Skeletal muscle satellite cell (primary cell): ENCODE data around the gene PCLO.
"Not testable (repeated sequence)": the region's sequence is repeated elsewhere in the genome, so short reads cannot be mapped to it uniquely, and the experiment has no call there.

Experiments
- H3K27me3 ChIP-seq: 2 replicates; pipeline ENCODE4 v1.7.0; 2013; ENCODE audit warnings: low read length; ENCODE audit not compliant: control insufficient read depth, insufficient read depth
- H3K36me3 ChIP-seq: 2 replicates; pipeline ENCODE4 v1.7.0; 2013; ENCODE audit warnings: mild to moderate bottlenecking, control low read depth, low read length; ENCODE audit not compliant: insufficient read depth
- H3K4me1 ChIP-seq: 2 replicates; pipeline ENCODE4 v1.7.0; 2013; ENCODE audit warnings: low read length; ENCODE audit not compliant: control insufficient read depth, insufficient read depth
- H3K4me2 ChIP-seq: 2 replicates; pipeline ENCODE4 v1.7.0; 2013; ENCODE audit warnings: mild to moderate bottlenecking, low read length
- H3K4me3 ChIP-seq: 2 replicates; pipeline ENCODE4 v1.7.0; 2013; ENCODE audit warnings: low read length
- H3K9ac ChIP-seq: 2 replicates; pipeline ENCODE4 v1.7.0; 2013; ENCODE audit warnings: mild to moderate bottlenecking, low read depth, low read length, moderate library complexity
- H3K9me3 ChIP-seq: replicated peaks from 2 replicates; pipeline ENCODE4 v1.7.0; 2013; ENCODE audit warnings: mild to moderate bottlenecking, control low read depth, low read length

The PCLO gene

DNA sequence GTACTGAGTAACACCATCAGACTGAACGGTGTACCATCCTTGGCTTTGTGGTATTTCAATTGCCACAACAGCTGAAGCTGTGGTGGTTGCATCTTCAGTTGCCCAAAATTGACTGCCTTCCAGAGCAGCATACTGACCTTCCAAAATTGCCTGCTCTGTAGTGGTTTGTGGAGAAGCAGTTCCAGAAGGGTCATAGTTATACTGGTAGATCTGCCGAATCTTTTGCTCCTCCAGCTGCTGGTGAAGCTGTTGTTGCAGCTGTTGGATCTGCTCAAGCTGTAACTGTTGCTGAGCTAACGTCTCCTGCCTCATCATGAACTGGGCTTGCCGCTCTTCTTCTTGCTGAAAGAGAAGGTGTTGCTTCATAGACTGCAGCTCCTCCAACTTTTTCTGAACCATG lies 212.2 kb downstream of the PCLO start:
- H3K4me1 ChIP-seq: no peaks in the 10 kb centered on the region
- H3K4me3 ChIP-seq: no peak overlapping the region
- no peak overlapping the region for H3K9ac ChIP-seq
- no peaks in the 10 kb centered on the region for H3K36me3 ChIP-seq
- H3K9me3 ChIP-seq: no peaks in the 10 kb centered on the region
- no peak overlapping the region for H3K4me2 ChIP-seq
- H3K27me3 ChIP-seq: no peaks in the 10 kb centered on the region

DNA sequence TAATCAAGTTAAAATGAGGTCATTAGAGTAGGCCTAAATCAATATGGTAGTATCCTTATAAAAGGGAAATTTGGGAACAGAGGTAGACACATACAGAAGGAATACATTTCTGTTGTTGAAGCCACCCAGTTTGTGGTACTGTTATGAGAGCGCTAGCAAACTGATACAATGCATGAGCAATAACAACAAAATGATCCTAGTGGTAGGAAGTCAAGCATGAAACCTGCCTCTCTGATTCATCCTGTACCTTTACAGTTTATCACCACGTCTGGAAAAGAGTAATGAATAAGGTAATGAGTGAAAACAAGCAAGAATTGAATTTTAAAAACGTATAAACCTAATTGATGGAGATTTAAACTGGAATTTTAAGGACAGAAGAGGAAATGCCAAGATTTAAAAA lies 217.2 kb downstream of the PCLO start:
- Histone ChIP-seq H3K9ac (no peak overlapping the region), H3K4me3 (no peak overlapping the region), H3K27me3 (no peaks in the 10 kb centered on the region), H3K4me1 (no peaks in the 10 kb centered on the region), H3K9me3 (no peaks in the 10 kb centered on the region), H3K36me3 (no peaks in the 10 kb centered on the region), H3K4me2 (no peak overlapping the region)

DNA sequence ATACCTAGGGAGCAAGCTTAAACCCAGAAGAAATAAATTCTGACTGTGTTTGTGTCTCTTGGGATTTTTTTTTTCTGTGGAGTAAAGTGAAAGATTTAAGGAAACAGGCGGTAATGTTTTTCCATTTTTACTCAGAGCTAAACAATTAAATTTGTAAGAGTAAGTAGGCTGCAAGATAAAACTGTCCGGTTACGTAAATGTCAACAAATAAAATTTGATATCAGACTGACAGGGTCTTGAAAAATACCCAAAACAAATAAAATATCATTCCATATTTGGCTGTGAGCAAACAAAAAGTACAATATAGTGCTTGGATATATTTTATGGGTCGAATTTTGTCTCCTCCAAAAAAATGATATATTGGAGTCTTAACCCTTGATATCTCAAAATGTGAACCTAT lies 217.6 kb downstream of the PCLO start:
- Histone ChIP-seq H3K4me1 (no peaks in the 10 kb centered on the region), H3K9ac (no peak overlapping the region), H3K4me3 (no peak overlapping the region), H3K36me3 (no peaks in the 10 kb centered on the region), H3K9me3 (no peaks in the 10 kb centered on the region), H3K27me3 (no peaks in the 10 kb centered on the region), H3K4me2 (no peak overlapping the region)

DNA sequence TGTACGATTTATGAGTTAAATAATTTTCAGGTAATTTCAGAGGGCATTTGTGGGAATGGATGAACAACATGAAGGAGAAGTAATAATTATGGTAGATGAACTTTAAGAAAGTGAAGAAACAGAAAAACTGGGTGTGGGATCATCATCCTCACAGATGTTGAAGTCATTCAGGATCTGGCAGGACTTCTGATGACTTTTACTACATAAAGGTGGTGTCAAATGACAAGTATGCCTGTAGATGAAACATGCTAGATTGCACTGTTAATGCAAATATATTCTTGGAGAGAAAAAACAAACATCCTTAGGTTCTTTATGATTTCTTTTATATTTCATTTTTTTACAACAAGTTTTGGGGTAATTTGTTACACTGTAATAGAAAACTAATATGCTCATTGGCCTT lies 230.2 kb downstream of the PCLO start:
- no peaks in the 10 kb centered on the region for H3K9me3 ChIP-seq
- no peaks in the 10 kb centered on the region for H3K4me1 ChIP-seq
- no peaks in the 10 kb centered on the region for H3K27me3 ChIP-seq
- H3K9ac ChIP-seq: no peak overlapping the region
- no peak overlapping the region for H3K4me3 ChIP-seq
- H3K4me2 ChIP-seq: no peak overlapping the region
- no peaks in the 10 kb centered on the region for H3K36me3 ChIP-seq

DNA sequence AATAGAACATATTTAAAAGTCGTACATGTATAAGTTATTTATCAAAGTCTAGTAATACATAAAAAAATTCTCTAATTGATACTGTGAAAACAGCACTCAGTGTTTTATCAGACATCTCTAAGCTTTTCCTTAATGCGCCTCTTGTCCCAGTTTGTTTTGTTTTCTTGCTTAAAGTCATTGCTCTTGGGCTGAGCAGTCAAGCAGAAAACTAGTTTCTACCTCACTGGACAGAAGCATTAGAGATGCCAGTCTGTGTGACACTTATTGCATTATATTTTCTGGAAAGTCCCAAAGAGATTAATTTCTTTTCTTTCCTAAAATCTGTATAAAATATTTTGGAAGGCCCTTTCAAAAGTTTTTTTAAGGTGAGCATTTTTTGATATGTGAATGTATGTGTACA lies 236.2 kb downstream of the PCLO start:
- no peaks in the 10 kb centered on the region for H3K4me1 ChIP-seq
- H3K4me2 ChIP-seq: no peak overlapping the region
- no peak overlapping the region for H3K9ac ChIP-seq
- no peaks in the 10 kb centered on the region for H3K27me3 ChIP-seq
- H3K9me3 ChIP-seq: no peaks in the 10 kb centered on the region
- no peak overlapping the region for H3K4me3 ChIP-seq
- H3K36me3 ChIP-seq: no peaks in the 10 kb centered on the region

DNA sequence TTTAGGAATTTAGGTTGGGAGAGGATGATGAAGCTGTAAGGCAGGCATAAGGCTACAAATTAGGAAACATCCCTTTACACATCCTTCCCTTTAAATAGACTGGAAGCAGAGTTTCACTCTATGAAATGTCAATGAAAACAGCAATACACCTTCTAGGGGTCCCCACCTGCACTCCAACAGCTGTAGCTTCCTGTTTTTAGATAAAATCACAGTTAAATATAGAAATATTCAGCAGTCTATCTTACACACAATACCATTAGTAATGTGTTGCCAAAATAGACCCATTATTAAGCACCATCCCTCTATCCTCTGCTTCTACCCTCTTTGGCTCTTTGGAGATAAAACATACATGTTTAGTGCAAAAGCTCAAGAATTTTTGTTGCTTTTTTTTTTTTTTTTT lies 237.4 kb downstream of the PCLO start:
- H3K9ac ChIP-seq: no peak overlapping the region
- H3K4me1 ChIP-seq: no peaks in the 10 kb centered on the region
- H3K4me3 ChIP-seq: no peak overlapping the region
- H3K27me3 ChIP-seq: no peaks in the 10 kb centered on the region
- H3K9me3 ChIP-seq: no peaks in the 10 kb centered on the region
- no peaks in the 10 kb centered on the region for H3K36me3 ChIP-seq
- H3K4me2 ChIP-seq: no peak overlapping the region

DNA sequence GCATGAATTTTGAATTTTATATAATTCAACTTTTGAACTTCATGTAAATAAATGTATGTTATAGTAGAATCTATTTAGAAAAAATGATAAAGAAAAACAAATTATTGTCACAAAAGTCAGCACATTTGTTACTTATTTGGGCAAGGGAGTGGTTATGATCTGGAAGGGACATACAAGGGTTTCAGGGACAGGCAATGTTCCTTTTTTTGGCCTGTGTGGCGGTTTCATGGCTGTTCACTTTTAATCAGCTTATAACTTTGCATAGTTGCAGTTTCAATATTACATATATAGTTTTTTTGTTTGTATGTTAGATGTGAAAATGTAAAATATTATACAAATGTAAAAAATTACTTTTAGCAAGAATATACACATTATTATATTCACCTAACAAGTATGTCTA lies 256.2 kb downstream of the PCLO start:
- Histone ChIP-seq H3K36me3 (no peaks in the 10 kb centered on the region), H3K9ac (no peak overlapping the region), H3K9me3 (no peaks in the 10 kb centered on the region), H3K4me3 (no peak overlapping the region), H3K4me1 (no peaks in the 10 kb centered on the region), H3K27me3 (peaks cover 4% of the 10 kb centered on the region), H3K4me2 (no peak overlapping the region)

DNA sequence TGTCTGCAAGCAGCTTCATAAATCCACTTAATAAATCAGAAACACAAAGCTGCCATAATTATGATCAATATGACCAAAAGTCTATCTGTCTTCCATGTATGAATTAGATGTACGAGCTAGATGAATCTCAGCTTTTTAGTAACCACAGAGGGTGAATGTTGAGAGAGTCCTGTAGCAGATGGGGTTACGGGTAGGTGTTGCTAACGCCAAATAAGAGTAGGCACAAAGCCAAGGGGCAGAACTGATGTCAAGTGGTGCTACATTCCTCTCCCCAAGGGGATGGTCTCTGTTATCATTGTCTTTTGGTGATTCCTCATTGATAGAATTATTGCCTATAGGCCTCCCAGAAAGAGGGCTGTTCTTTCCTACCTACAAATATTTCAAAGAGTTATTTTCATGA lies 257.8 kb downstream of the PCLO start:
- Histone ChIP-seq H3K27me3 (peaks cover 4% of the 10 kb centered on the region), H3K9ac (no peak overlapping the region), H3K9me3 (no peaks in the 10 kb centered on the region), H3K36me3 (no peaks in the 10 kb centered on the region), H3K4me1 (no peaks in the 10 kb centered on the region), H3K4me2 (no peak overlapping the region), H3K4me3 (no peak overlapping the region)

DNA sequence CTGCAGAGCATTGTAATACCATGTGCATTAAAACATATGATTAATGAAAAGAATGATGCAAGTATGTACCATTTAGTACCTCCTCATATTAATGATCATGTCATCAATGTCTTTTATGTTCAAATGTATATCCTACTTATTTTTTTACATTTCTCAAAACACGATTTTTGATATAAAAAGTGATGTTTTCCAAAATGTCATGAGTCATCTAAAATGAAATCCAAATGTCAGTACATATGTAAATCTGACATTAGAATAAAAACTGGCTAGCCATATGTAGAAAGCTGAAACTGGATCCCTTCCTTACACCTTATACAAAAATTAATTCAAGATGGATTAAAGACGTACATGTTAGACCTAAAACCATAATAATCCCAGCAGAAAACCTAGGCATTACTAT lies 261.6 kb downstream of the PCLO start:
- not testable (repeated sequence) for H3K9ac ChIP-seq, H3K4me1 ChIP-seq, H3K4me2 ChIP-seq, H3K27me3 ChIP-seq, H3K36me3 ChIP-seq, H3K9me3 ChIP-seq, H3K4me3 ChIP-seq

DNA sequence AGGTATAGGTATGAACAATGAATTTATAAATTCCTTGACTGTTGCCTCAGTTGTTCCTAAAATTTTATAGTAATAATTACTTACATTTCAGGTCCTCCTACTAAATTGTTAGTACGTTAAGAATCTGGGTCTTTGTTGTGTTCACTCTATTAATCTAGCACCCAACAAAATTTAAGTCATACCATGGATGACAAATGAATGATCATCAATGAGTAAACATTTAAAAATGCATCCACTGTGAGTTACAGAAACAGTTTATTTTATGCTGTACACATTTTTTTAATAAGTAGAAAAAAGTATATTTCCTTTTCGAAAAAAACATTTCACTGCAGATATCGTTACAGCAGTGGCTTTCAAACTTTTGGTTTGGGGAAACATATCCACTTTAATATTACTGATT lies 265.2 kb downstream of the PCLO start:
- H3K27me3 ChIP-seq: no peaks in the 10 kb centered on the region
- no peaks in the 10 kb centered on the region for H3K36me3 ChIP-seq
- H3K4me1 ChIP-seq: no peaks in the 10 kb centered on the region
- H3K9me3 ChIP-seq: no peaks in the 10 kb centered on the region
- H3K9ac ChIP-seq: no peak overlapping the region
- H3K4me3 ChIP-seq: no peak overlapping the region
- H3K4me2 ChIP-seq: no peak overlapping the region

DNA sequence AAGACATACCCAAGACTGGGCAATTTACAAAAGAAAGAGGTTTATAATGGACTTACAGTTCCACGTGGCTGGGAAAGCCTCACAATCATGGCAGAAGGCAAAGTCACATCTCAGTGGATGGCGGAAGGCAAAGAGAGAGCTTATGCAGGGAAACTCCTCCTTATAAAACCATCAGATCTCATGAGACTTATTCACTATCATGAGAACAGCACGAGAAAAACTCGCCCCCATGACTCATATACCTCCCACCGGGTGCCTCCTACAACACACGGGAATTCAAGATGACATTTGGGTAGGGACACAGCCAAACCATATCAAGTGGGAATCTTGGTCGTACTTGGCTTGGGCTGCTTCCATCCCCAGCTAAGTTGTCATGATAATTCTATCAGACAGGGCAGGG lies 268.3 kb downstream of the PCLO start:
- H3K27me3 ChIP-seq, H3K9ac ChIP-seq, H3K4me1 ChIP-seq, H3K4me2 ChIP-seq, H3K36me3 ChIP-seq, H3K4me3 ChIP-seq, H3K9me3 ChIP-seq: not testable (repeated sequence)

DNA sequence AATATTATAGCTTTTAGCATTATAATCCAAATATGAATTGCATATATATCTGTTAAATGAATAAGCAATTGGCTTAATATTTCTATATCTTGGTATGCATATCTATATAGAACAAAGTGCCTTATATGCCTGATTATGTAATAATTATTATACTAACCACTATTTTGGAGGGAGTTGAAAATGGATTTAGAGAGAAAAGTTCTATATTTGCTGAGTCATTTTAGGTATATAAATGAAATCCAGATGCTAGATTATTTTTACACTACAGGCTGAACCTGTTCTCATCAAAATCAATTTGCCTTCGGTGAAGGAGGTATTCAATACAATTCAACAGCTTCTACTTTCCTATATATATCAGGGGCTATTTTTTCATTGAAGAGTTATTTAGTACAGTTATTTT lies 276.4 kb downstream of the PCLO start:
- Histone ChIP-seq H3K9ac (no peak overlapping the region), H3K36me3 (no peaks in the 10 kb centered on the region), H3K4me2 (no peak overlapping the region), H3K27me3 (no peaks in the 10 kb centered on the region), H3K4me1 (no peaks in the 10 kb centered on the region), H3K9me3 (no peaks in the 10 kb centered on the region), H3K4me3 (no peak overlapping the region)

DNA sequence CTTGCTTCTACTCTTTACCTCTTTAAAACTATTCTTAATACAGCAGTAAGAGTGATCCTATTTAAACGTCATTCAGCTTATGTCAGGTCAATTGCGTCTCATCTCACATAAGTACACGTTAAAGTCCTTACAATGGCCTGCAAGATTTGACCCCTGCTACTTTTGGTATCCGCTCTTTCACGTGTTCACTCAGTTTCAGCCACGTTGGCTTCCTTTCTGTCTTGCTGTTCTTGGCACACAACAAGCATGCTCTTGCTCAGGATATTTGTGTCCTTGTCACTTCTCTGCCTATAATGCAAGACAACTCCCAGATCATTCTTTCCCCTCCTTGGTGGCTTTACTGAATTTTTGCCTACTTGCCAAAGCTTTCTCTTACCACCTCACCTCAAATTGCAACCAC lies 296.8 kb downstream of the PCLO start:
- no peak overlapping the region for H3K4me2 ChIP-seq
- H3K4me3 ChIP-seq: no peak overlapping the region
- no peaks in the 10 kb centered on the region for H3K4me1 ChIP-seq
- H3K9ac ChIP-seq: no peak overlapping the region
- no peaks in the 10 kb centered on the region for H3K9me3 ChIP-seq
- no peaks in the 10 kb centered on the region for H3K36me3 ChIP-seq
- H3K27me3 ChIP-seq: no peaks in the 10 kb centered on the region
